Measurements from ENCODE around the gene IL4R.

DNA sequence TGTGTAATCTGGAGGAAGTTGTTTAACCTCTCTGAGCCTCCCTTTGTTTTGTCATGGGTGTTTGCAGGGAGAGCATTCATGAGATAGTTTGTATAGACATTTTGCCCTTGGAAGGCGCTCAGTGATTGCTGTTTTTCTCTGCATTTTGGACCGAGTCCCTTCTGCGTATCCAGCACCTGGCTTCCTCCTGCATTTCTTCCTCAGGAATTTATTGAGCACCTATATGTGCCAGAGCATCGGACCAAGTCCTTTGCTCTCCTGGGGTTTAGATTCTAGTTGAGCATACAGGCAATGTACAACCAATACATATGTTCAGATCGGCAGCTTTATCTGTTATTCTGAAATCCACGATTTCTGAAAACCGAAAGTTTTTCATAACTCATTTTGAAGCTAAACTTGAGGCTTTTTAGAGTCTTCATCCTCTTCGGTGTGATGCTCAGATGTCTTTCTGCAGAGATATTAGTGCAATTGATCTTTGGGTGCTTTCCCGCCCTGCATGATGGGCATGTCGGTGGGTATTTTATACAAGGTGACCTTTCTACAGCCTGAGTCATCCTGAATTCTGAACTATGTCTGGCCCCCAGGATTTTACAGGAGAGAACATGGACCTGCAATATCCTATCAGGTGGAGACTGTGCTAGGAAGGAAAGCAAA, 4.1 kb downstream of the IL4R start:
- no peak for TF ChIP-seq CTCF (IDR thresholded peaks at IDR 0.05; ENCODE audit: low read depth, low read length)
- TF ChIP-seq MYC (IDR thresholded peaks at IDR 0.05; ENCODE audit: low read depth, low read length), result no peak
- no peak for TF ChIP-seq POLR2A (IDR thresholded peaks at IDR 0.05; ENCODE audit: extremely low read depth, insufficient read length)
- TF ChIP-seq MAX (IDR thresholded peaks at IDR 0.05; ENCODE audit: low read depth, low read length), result no peak
